GM23338 (cell line): ENCODE results near the gene CEBPZ. TPM values are rescaled to one million over a fixed set of nuclear protein-coding genes. Genes with fewer than 3 reads are reported as not detected.
A peak's percentile ranks its signal among the peaks of the same experiment; 100 is the strongest.

ENCODE experiments used
- ATAC-seq: fragments of 200-7000 bp; cut with Tn5 transposase; 3 replicates; pipeline ENCODE4 v1.9.1; 2020
- DNase-seq: peaks from one replicate; pipeline ENCODE4 v3.0.0-alpha.2; 2015; ENCODE audit warnings: low spot score
- H2AFZ ChIP-seq: fragments of 200-600 bp; sonication (generic); 2 replicates; pipeline ENCODE4 v1.8.0; 2016; ENCODE audit warnings: antibody characterized with exemption, mild to moderate bottlenecking, moderate library complexity
- H3F3A ChIP-seq: fragments of 200-600 bp; sonication (generic); replicated peaks from 2 replicates; pipeline ENCODE4 v1.8.0; 2017; ENCODE audit warnings: antibody characterized with exemption, mixed run types, low read depth
- H3K27ac ChIP-seq: fragments of 200-600 bp; sonication (generic); 2 replicates; pipeline ENCODE4 v1.6.1; 2016; ENCODE audit warnings: low read depth
- H3K27me3 ChIP-seq: fragments of 200-600 bp; sonication (generic); 2 replicates; pipeline ENCODE4 v1.8.0; 2016; ENCODE audit warnings: mild to moderate bottlenecking, mixed run types, moderate library complexity; ENCODE audit not compliant: insufficient read depth
- H3K36me3 ChIP-seq: fragments of 200-600 bp; sonication (generic); 2 replicates; pipeline ENCODE4 v1.8.0; 2016; ENCODE audit warnings: mild to moderate bottlenecking; ENCODE audit not compliant: insufficient read depth
- H3K4me1 ChIP-seq: fragments of 200-600 bp; sonication (generic); 2 replicates; pipeline ENCODE4 v1.8.0; 2016; ENCODE audit warnings: mild to moderate bottlenecking, moderate library complexity; ENCODE audit not compliant: insufficient read depth
- H3K4me2 ChIP-seq: fragments of 200-600 bp; sonication (generic); 2 replicates; pipeline ENCODE4 v1.7.1; 2017; ENCODE audit warnings: mixed run types
- H3K4me3 ChIP-seq: fragments of 200-600 bp; sonication (generic); 2 replicates; pipeline ENCODE4 v1.6.1; 2016; ENCODE audit warnings: mixed run types
- H3K79me2 ChIP-seq: fragments of 200-600 bp; sonication (generic); replicated peaks from 2 replicates; pipeline ENCODE4 v1.8.0; 2017; ENCODE audit warnings: mild to moderate bottlenecking; ENCODE audit not compliant: insufficient read depth
- H3K9me2 ChIP-seq: fragments of 200-600 bp; sonication (generic); 2 replicates; pipeline ENCODE4 v1.8.0; 2017; ENCODE audit not compliant: insufficient read depth
- H4K20me1 ChIP-seq: fragments of 200-600 bp; sonication (generic); replicated peaks from 2 replicates; pipeline ENCODE4 v1.8.0; 2017; ENCODE audit warnings: mild to moderate bottlenecking; ENCODE audit not compliant: insufficient read depth
- H3K27ac Mint-ChIP-seq: 2 replicates; pipeline ENCODE4 v1.8.0; 2020; ENCODE audit warnings: inconsistent platforms, mild to moderate bottlenecking, moderate library complexity, mixed read lengths
- H3K27me3 Mint-ChIP-seq: 3 replicates; pipeline ENCODE4 v1.8.0; 2022; ENCODE audit warnings: low read depth, mild to moderate bottlenecking, moderate library complexity, mixed read lengths, inconsistent platforms; ENCODE audit not compliant: insufficient read depth, poor library complexity
- H3K36me3 Mint-ChIP-seq: 3 replicates; pipeline ENCODE4 v1.8.0; 2021; ENCODE audit warnings: low read depth, mild to moderate bottlenecking, inconsistent platforms, moderate library complexity, mixed read lengths
- H3K4me1 Mint-ChIP-seq: 3 replicates; pipeline ENCODE4 v1.8.0; 2020; ENCODE audit warnings: mild to moderate bottlenecking, inconsistent platforms, mixed read lengths
- H3K4me3 Mint-ChIP-seq: 3 replicates; pipeline ENCODE4 v1.8.0; 2021; ENCODE audit warnings: moderate library complexity, mild to moderate bottlenecking, inconsistent platforms, mixed read lengths
- H3K9me3 Mint-ChIP-seq: 3 replicates; pipeline ENCODE4 v1.8.0; 2020; ENCODE audit warnings: moderate library complexity, mild to moderate bottlenecking, inconsistent platforms, mixed read lengths
- CREB1 ChIP-seq: fragments of 250-450 bp; sonication (Bioruptor Pico); IDR thresholded peaks from 2 replicates; pipeline ENCODE4 v1.5.0; 2020; ENCODE audit warnings: low read depth, mild to moderate bottlenecking, moderate library complexity
- EZH2 ChIP-seq: fragments of 200-600 bp; sonication (generic); IDR thresholded peaks from one replicate; pipeline ENCODE4 v1.8.0; 2017; ENCODE audit warnings: antibody characterized with exemption, mild to moderate bottlenecking, low read depth; ENCODE audit not compliant: unreplicated experiment
- EZH2phosphoT487 ChIP-seq: fragments of 200-600 bp; sonication (generic); IDR thresholded peaks from one replicate; pipeline ENCODE4 v1.8.1; 2018; ENCODE audit warnings: antibody characterized with exemption; ENCODE audit not compliant: unreplicated experiment
- JUNB ChIP-seq: IDR thresholded peaks from one replicate; pipeline ENCODE4 v1.6.1; 2016; ENCODE audit warnings: antibody characterized with exemption; ENCODE audit not compliant: unreplicated experiment
- NANOG ChIP-seq: IDR thresholded peaks from 2 replicates; pipeline ENCODE4 v1.6.1; 2016; ENCODE audit warnings: antibody characterized with exemption, borderline replicate concordance
- POLR2AphosphoS5 ChIP-seq: IDR thresholded peaks from 2 replicates; pipeline ENCODE4 v1.6.1; 2016; ENCODE audit warnings: antibody characterized with exemption, low read depth
- STAT1 ChIP-seq: IDR thresholded peaks from one replicate; pipeline ENCODE4 v1.6.1; 2016; ENCODE audit warnings: antibody characterized with exemption; ENCODE audit not compliant: unreplicated experiment
- ZNF114 ChIP-seq: fragments of 250-450 bp; sonication (Bioruptor Pico); IDR thresholded peaks from 2 replicates; pipeline ENCODE4 v1.5.0; 2020; ENCODE audit warnings: mild to moderate bottlenecking, moderate library complexity
- ZNF331 ChIP-seq: fragments of 250-450 bp; sonication (Bioruptor Pico); IDR thresholded peaks from 2 replicates; pipeline ENCODE4 v1.5.0; 2020; ENCODE audit warnings: low read depth, mild to moderate bottlenecking, moderate library complexity
- long read RNA-seq: library from polyadenylated mRNA; unstranded; transcript quantifications from one replicate; pipeline ENCODE4 v2.0.0, GENCODE V29; 2020; ENCODE audit not compliant: unreplicated experiment
- polyA plus RNA-seq: library from polyadenylated mRNA; unstranded; fragments of >200 nt; fragmentation: Nextera tagmentation; extraction: Ambion mirVana; gene quantifications from 2 replicates; pipeline ENCODE4 v1.2.1, GENCODE V29; 2016
- total RNA-seq: library from RNA; depleted of rRNA; stranded (reverse); fragments of >200 nt; shearing (Covaris generic); gene quantifications from 2 replicates; pipeline ENCODE4 v1.2.3, GENCODE V29; 2014; rRNA removed
- TF ChIP-seq, protein P1 (sequence below), 2 experiments: fragments of 200-600 bp in 1 of 2; sonication (generic) in 1 of 2; conservative IDR thresholded peaks; 2 replicates each; pipeline versions ENCODE4 v1.5.1 to v1.6.1; 2016 to 2017; ENCODE audit warnings: antibody characterized with exemption in 2 of 2, low read depth in 2 of 2, mild to moderate bottlenecking in 2 of 2, moderate library complexity in 1 of 2
- TF ChIP-seq, protein P2 (sequence below): IDR thresholded peaks from 2 replicates; pipeline ENCODE4 v1.6.1; 2016; ENCODE audit warnings: antibody characterized with exemption
- TF ChIP-seq, protein P3 (sequence below): IDR thresholded peaks from one replicate; pipeline ENCODE4 v1.6.1; 2018; ENCODE audit warnings: antibody characterized with exemption; ENCODE audit not compliant: unreplicated experiment

The CEBPZ gene, protein sequence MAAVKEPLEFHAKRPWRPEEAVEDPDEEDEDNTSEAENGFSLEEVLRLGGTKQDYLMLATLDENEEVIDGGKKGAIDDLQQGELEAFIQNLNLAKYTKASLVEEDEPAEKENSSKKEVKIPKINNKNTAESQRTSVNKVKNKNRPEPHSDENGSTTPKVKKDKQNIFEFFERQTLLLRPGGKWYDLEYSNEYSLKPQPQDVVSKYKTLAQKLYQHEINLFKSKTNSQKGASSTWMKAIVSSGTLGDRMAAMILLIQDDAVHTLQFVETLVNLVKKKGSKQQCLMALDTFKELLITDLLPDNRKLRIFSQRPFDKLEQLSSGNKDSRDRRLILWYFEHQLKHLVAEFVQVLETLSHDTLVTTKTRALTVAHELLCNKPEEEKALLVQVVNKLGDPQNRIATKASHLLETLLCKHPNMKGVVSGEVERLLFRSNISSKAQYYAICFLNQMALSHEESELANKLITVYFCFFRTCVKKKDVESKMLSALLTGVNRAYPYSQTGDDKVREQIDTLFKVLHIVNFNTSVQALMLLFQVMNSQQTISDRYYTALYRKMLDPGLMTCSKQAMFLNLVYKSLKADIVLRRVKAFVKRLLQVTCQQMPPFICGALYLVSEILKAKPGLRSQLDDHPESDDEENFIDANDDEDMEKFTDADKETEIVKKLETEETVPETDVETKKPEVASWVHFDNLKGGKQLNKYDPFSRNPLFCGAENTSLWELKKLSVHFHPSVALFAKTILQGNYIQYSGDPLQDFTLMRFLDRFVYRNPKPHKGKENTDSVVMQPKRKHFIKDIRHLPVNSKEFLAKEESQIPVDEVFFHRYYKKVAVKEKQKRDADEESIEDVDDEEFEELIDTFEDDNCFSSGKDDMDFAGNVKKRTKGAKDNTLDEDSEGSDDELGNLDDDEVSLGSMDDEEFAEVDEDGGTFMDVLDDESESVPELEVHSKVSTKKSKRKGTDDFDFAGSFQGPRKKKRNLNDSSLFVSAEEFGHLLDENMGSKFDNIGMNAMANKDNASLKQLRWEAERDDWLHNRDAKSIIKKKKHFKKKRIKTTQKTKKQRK
- total RNA-seq (133 and 135 TPM in 2 replicates), polyA plus RNA-seq (173 and 185 TPM in 2 replicates)
- long read RNA-seq, transcript CEBPZ-201 (16 exons, 3,463 nt), result major isoform, 13 of 150 reads
- long read RNA-seq, partial matches to known transcripts, result 122 of 150 reads
- long read RNA-seq, other reads (novel, unspliced or antisense), result 14 of 150 reads

DNA sequence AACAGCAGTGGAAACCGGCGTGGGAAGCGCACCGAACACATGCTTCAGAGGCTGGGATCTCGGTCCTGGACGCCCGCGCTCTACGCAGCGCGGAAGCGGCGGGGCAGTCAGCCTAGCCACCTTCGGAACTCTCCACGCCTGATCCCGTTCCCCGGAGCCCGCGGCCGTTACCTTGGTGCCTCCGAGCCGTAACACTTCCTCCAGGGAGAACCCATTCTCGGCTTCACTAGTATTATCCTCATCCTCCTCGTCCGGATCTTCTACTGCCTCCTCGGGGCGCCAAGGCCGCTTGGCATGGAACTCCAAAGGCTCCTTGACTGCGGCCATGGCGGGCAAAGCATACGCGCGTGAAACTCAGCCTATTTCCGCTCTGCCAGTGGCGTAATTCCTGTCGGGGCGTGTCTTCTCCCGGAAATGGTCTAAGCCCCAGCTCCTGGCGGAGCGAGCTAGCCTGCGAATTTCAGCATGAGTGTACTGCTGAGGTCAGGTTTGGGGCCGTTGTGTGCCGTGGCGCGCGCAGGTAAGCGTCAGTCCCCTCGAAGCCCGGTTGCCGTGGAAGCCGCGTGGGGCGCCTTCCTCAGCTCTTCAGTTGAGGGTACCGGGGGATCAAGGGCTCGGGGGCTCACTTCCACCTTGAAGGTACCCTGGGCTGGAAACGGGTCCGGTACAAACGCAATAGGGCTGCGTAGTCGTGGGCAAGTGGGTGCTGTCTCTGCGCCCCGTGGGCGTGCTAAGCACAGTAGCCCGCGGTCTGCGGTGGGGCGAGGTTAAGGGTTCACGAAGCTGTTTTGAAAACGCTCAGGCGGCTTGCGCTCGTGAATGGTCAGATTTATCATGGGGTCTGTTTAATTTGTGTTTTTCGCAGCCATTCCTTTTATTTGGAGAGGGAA lies at the start of gene CEBPZ, which contains the start of gene NDUFAF7:
Gene CEBPZ, minus strand, starts transcription at position 356 of the 890 bp plus-strand sequence. Its CDS starts 29 bp downstream, at position 327.
Gene NDUFAF7, plus strand, starts transcription at position 418 of the 890 bp plus-strand sequence. Its CDS starts 48 bp downstream, at position 466.
- H3K4me3 Mint-ChIP-seq, result no peak within 1 kb of the TSS
- peaks cover 31% of the 10 kb centered on the region for H3K4me1 Mint-ChIP-seq
- H2AFZ ChIP-seq, result peak within 1 kb of the TSS; percentile 77
- no peaks in the 10 kb centered on the region for H3K27me3 Mint-ChIP-seq
- H3K36me3 Mint-ChIP-seq, result peaks cover 52% of the 10 kb centered on the region
- peaks cover 19% of the 10 kb centered on the region for H3K36me3 ChIP-seq
- H3K79me2 ChIP-seq, result peaks cover 100% of the 10 kb centered on the region
- DNase-seq (peak; percentile 94), ATAC-seq (peak; percentile 95)
- H3K4me3 ChIP-seq, result peak within 1 kb of the TSS; percentile 95
- no peak within 1 kb of the TSS for H3K27ac Mint-ChIP-seq
- peak within 1 kb of the TSS; percentile 86 for H3K4me2 ChIP-seq
- H3K27me3 ChIP-seq, result no peaks in the 10 kb centered on the region
- H3K27ac ChIP-seq, result peak within 1 kb of the TSS; percentile 76
- peak; percentile 80 for TF ChIP-seq CREB1
- peak; percentile 92 for TF ChIP-seq POLR2AphosphoS5
- no peak for TF ChIP-seq NANOG
- peaks cover 54% of the 10 kb centered on the region for H3K4me1 ChIP-seq
- H3K9me2 ChIP-seq, result peaks cover 5% of the 10 kb centered on the region; the same call in 1 of the 2 replicates
- H4K20me1 ChIP-seq, result peaks cover 18% of the 10 kb centered on the region
- peaks cover 25% of the 10 kb centered on the region for H3F3A ChIP-seq
- H3K9me3 Mint-ChIP-seq, result no peaks in the 10 kb centered on the region

DNA sequence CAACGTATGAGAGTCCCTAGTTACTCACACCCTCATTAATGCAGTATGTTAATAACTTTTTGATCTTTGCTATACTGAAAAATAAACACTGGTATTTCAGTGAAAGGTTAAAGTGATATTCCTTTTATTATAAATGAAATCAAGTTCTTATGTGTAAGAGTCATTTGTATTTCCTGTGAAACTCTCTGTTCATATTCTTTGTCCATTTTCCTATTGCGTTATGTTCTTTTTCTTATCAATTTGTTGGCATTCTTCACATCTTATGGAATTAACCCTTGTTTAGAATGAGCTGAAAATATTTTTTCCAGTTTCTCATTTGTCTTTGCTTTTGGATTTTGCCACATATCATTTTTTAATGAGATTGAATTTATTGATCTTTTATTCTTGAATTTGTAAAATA lies 44.9 kb upstream of the CEBPZ start:
- peaks cover 12% of the 10 kb centered on the region; the same call in 1 of the 2 replicates for H3K36me3 ChIP-seq
- H3K4me2 ChIP-seq, result no peak overlapping the region
- H4K20me1 ChIP-seq, result no peaks in the 10 kb centered on the region
- no peaks in the 10 kb centered on the region for H3F3A ChIP-seq
- H3K27ac Mint-ChIP-seq, result no peak overlapping the region
- no peaks in the 10 kb centered on the region for H3K27me3 ChIP-seq
- ATAC-seq (no peak), DNase-seq (no peak)
- no peaks in the 10 kb centered on the region for H3K4me1 ChIP-seq
- peaks cover 24% of the 10 kb centered on the region for H3K36me3 Mint-ChIP-seq
- H3K79me2 ChIP-seq, result no peaks in the 10 kb centered on the region
- H3K4me1 Mint-ChIP-seq, result peaks cover 11% of the 10 kb centered on the region; the same call in 2 of the 3 replicates
- H3K4me3 ChIP-seq, result no peak overlapping the region
- no peak overlapping the region for H3K27ac ChIP-seq
- H3K4me3 Mint-ChIP-seq, result no peak overlapping the region
- H3K9me3 Mint-ChIP-seq, result no peaks in the 10 kb centered on the region
- no peak overlapping the region for H2AFZ ChIP-seq
- H3K9me2 ChIP-seq, result no peaks in the 10 kb centered on the region
- no peaks in the 10 kb centered on the region for H3K27me3 Mint-ChIP-seq
- no peak for TF ChIP-seq ZNF114 (CRISPR knock-in tag)
- TF ChIP-seq, protein P1, sequence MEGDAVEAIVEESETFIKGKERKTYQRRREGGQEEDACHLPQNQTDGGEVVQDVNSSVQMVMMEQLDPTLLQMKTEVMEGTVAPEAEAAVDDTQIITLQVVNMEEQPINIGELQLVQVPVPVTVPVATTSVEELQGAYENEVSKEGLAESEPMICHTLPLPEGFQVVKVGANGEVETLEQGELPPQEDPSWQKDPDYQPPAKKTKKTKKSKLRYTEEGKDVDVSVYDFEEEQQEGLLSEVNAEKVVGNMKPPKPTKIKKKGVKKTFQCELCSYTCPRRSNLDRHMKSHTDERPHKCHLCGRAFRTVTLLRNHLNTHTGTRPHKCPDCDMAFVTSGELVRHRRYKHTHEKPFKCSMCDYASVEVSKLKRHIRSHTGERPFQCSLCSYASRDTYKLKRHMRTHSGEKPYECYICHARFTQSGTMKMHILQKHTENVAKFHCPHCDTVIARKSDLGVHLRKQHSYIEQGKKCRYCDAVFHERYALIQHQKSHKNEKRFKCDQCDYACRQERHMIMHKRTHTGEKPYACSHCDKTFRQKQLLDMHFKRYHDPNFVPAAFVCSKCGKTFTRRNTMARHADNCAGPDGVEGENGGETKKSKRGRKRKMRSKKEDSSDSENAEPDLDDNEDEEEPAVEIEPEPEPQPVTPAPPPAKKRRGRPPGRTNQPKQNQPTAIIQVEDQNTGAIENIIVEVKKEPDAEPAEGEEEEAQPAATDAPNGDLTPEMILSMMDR (conservative IDR thresholded peaks at IDR 0.05; ENCODE audit: low read depth in 2 of 2), result no peak
- TF ChIP-seq POLR2AphosphoS5, result no peak
- TF ChIP-seq ZNF331 (CRISPR knock-in tag), result no peak
- TF ChIP-seq, protein P2, sequence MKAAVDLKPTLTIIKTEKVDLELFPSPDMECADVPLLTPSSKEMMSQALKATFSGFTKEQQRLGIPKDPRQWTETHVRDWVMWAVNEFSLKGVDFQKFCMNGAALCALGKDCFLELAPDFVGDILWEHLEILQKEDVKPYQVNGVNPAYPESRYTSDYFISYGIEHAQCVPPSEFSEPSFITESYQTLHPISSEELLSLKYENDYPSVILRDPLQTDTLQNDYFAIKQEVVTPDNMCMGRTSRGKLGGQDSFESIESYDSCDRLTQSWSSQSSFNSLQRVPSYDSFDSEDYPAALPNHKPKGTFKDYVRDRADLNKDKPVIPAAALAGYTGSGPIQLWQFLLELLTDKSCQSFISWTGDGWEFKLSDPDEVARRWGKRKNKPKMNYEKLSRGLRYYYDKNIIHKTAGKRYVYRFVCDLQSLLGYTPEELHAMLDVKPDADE, result no peak
- no peak for TF ChIP-seq EZH2phosphoT487
- no peak for TF ChIP-seq EZH2
- TF ChIP-seq, protein P3, sequence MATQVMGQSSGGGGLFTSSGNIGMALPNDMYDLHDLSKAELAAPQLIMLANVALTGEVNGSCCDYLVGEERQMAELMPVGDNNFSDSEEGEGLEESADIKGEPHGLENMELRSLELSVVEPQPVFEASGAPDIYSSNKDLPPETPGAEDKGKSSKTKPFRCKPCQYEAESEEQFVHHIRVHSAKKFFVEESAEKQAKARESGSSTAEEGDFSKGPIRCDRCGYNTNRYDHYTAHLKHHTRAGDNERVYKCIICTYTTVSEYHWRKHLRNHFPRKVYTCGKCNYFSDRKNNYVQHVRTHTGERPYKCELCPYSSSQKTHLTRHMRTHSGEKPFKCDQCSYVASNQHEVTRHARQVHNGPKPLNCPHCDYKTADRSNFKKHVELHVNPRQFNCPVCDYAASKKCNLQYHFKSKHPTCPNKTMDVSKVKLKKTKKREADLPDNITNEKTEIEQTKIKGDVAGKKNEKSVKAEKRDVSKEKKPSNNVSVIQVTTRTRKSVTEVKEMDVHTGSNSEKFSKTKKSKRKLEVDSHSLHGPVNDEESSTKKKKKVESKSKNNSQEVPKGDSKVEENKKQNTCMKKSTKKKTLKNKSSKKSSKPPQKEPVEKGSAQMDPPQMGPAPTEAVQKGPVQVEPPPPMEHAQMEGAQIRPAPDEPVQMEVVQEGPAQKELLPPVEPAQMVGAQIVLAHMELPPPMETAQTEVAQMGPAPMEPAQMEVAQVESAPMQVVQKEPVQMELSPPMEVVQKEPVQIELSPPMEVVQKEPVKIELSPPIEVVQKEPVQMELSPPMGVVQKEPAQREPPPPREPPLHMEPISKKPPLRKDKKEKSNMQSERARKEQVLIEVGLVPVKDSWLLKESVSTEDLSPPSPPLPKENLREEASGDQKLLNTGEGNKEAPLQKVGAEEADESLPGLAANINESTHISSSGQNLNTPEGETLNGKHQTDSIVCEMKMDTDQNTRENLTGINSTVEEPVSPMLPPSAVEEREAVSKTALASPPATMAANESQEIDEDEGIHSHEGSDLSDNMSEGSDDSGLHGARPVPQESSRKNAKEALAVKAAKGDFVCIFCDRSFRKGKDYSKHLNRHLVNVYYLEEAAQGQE, result no peak
- no peak for TF ChIP-seq JUNB
- TF ChIP-seq STAT1, result no peak
- no peak for TF ChIP-seq NANOG
- TF ChIP-seq CREB1, result no peak
